Small intestine (tissue), 7 donors: ENCODE data around the gene BRD3. TPM values are rescaled to one million over a fixed set of nuclear protein-coding genes. Genes with fewer than 3 reads are reported as not detected.
"Not testable (repeated sequence)": the region's sequence is repeated elsewhere in the genome, so short reads cannot be mapped to it uniquely, and the experiment has no call there.

Experiments used
- DNase-seq, 2 donors: peaks; one replicate each; pipeline versions ENCODE4 v3.0.0 to v3.0.0-alpha.2; 2013
- FAIRE-seq: peaks from 2 replicates; lab custom pipeline; 2012; peaks lifted over from hg19 to GRCh38; lab: Jason Lieb, UNC
- H3K27ac ChIP-seq, 3 donors: one replicate each; pipeline ENCODE4 v1.5.1; 2013; ENCODE audit warnings: low read length in 2 of 3, mild to moderate bottlenecking in 2 of 3, control low read depth in 1 of 3, inconsistent platforms in 1 of 3, low read depth in 1 of 3, moderate library complexity in 1 of 3
- H3K27me3 ChIP-seq, 3 donors: one replicate each; pipeline ENCODE4 v1.6.1; 2013; ENCODE audit warnings: low read length in 3 of 3, inconsistent platforms in 1 of 3; ENCODE audit not compliant: control insufficient read depth in 3 of 3, insufficient read depth in 3 of 3
- H3K36me3 ChIP-seq, 3 donors: one replicate each; pipeline ENCODE4 v1.6.1; 2013; ENCODE audit warnings: low read length in 3 of 3, inconsistent platforms in 1 of 3, low read depth in 1 of 3, mild to moderate bottlenecking in 1 of 3, moderate library complexity in 1 of 3; ENCODE audit not compliant: control insufficient read depth in 3 of 3, insufficient read depth in 2 of 3
- H3K4me1 ChIP-seq, 3 donors: one replicate each; pipeline ENCODE4 v1.6.1; 2013; ENCODE audit warnings: low read length in 2 of 3, inconsistent platforms in 1 of 3, low read depth in 1 of 3, mild to moderate bottlenecking in 1 of 3, moderate library complexity in 1 of 3; ENCODE audit not compliant: control insufficient read depth in 3 of 3, insufficient read depth in 2 of 3
- H3K4me3 ChIP-seq, 3 donors: one replicate each; pipeline ENCODE4 v1.5.1; 2013; ENCODE audit warnings: low read length in 3 of 3, control low read depth in 1 of 3, inconsistent platforms in 1 of 3, low read depth in 1 of 3, mild to moderate bottlenecking in 1 of 3, moderate library complexity in 1 of 3
- H3K9me3 ChIP-seq, 2 donors: one replicate each; pipeline ENCODE4 v1.6.1; 2013; ENCODE audit warnings: low read depth in 1 of 2, low read length in 1 of 2; ENCODE audit not compliant: control insufficient read depth in 2 of 2, insufficient read depth in 1 of 2
- WGBS, 3 donors: extraction: QIAGEN DNeasy Blood & Tissue Kit; methylation state at CpG; one replicate each; pipeline ENCODE4 v1.1.7; 2013; 5-methylcytosine and 5-hydroxymethylcytosine counted together
- polyA plus RNA-seq, 4 donors: library from polyadenylated mRNA; stranded (reverse) in 3 of 4; unstranded in 1 of 4; fragments of 200-250 nt in 3 of 4; fragments of 120-200 nt in 1 of 4; gene quantifications; one replicate each; pipeline versions ENCODE4 v1.2.1 to v1.2.3, GENCODE V29; 2013
- donor health status: healthy with polysubstance abuse.
- donor health status: control.
- donor health status: control.
- donor health status: Bipolar disorder and iron deficiency.
- donor health status: healthy.

BRD3 gene
- polyA plus RNA-seq, 4 donors = 4.3 to 23.9 (median 8.5) TPM

- no peak overlapping the region for H3K27ac ChIP-seq
Measured at GRCh38 chr9:134089972-134090371, 22.1 kb upstream of the BRD3 start.

GRCh38 chr9:134088063-134088725 is 20.4 kb upstream of the BRD3 start:
- DNase-seq = no peak
- no peaks in the 10 kb centered on the region for H3K36me3 ChIP-seq
- H3K9me3 ChIP-seq = peaks cover 0 to 8% of the 10 kb centered on the region in 2 donors
- no peak overlapping the region for H3K27ac ChIP-seq
- peaks cover 0 to 1% (median 0%) of the 10 kb centered on the region in 3 donors for H3K27me3 ChIP-seq
- 67 to 84% (median 73%) methylated on average over 14 of the region's 14 CpGs for WGBS, 3 donors
- no peaks in the 10 kb centered on the region for H3K4me1 ChIP-seq
- H3K4me3 ChIP-seq = no peak overlapping the region
- FAIRE-seq = no peak

More at GRCh38 chr9:134089972-134090371, 22.1 kb upstream of the BRD3 start:
- peaks cover 0 to 8% of the 10 kb centered on the region in 2 donors for H3K9me3 ChIP-seq
- no peak for FAIRE-seq
- H3K4me3 ChIP-seq = no peak overlapping the region
- no peaks in the 10 kb centered on the region for H3K27me3 ChIP-seq
- no peaks in the 10 kb centered on the region for H3K36me3 ChIP-seq
- H3K4me1 ChIP-seq = no peaks in the 10 kb centered on the region
- 67 to 78% (median 68%) methylated on average over 4 of the region's 4 CpGs for WGBS, 3 donors
- DNase-seq = no peak

- H3K36me3 ChIP-seq = no peaks in the 10 kb centered on the region
- DNase-seq = no peak
- H3K4me3 ChIP-seq = no peak overlapping the region
- peaks cover 0 to 1% (median 0%) of the 10 kb centered on the region in 3 donors for H3K27me3 ChIP-seq
- H3K27ac ChIP-seq = no peak overlapping the region
- H3K4me1 ChIP-seq = no peaks in the 10 kb centered on the region
- WGBS, 3 donors = 92 to 97% (median 96%) methylated on average over 2 of the region's 2 CpGs
- no peak for FAIRE-seq
- peaks cover 0 to 8% of the 10 kb centered on the region in 2 donors for H3K9me3 ChIP-seq
Measured at GRCh38 chr9:134085674-134086073, 17.8 kb upstream of the BRD3 start.

- no peaks in the 10 kb centered on the region for H3K36me3 ChIP-seq
- no peak overlapping the region for H3K4me3 ChIP-seq
- H3K9me3 ChIP-seq = peaks cover 0 to 12% of the 10 kb centered on the region in 2 donors
- 79 to 81% (median 80%) methylated on average over 2 of the region's 2 CpGs for WGBS, 3 donors
- H3K27ac ChIP-seq = no peak overlapping the region
- H3K27me3 ChIP-seq = peaks cover 0 to 1% (median 0%) of the 10 kb centered on the region in 3 donors
- DNase-seq (no peak), FAIRE-seq (no peak)
- H3K4me1 ChIP-seq = no peaks in the 10 kb centered on the region
Measured at GRCh38 chr9:134083451-134083850, 15.6 kb upstream of the BRD3 start.

GRCh38 chr9:134076644-134077043 is 8.8 kb upstream of the BRD3 start:
- Histone ChIP-seq H3K36me3 (no peaks in the 10 kb centered on the region), H3K27me3 (peaks cover 0 to 2% (median 0%) of the 10 kb centered on the region in 3 donors), H3K9me3 (peaks cover 0 to 15% of the 10 kb centered on the region in 2 donors), H3K4me3 (no peak overlapping the region), H3K4me1 (no peaks in the 10 kb centered on the region), H3K27ac (no peak overlapping the region)
- WGBS, 3 donors = 0 to 39% (median 32%) methylated on average over 1 of the region's 1 CpG
- FAIRE-seq (no peak), DNase-seq (no peak)

- DNase-seq, FAIRE-seq, H3K4me1 ChIP-seq, H3K27ac ChIP-seq, H3K36me3 ChIP-seq, H3K4me3 ChIP-seq, H3K27me3 ChIP-seq: not testable (repeated sequence)
- WGBS, 3 donors = 86 to 90% (median 90%) methylated on average over 28 to 31 of the region's 31 CpGs
- peaks cover 0 to 15% of the 10 kb centered on the region in 2 donors for H3K9me3 ChIP-seq
Measured at GRCh38 chr9:134075689-134076088, 7.9 kb upstream of the BRD3 start.

- peaks cover 0 to 8% (median 4%) of the 10 kb centered on the region in 3 donors for H3K4me1 ChIP-seq
- H3K27ac ChIP-seq = no peak overlapping the region
- H3K27me3 ChIP-seq = peaks cover 0 to 20% (median 0%) of the 10 kb centered on the region in 3 donors
- no peak overlapping the region for H3K4me3 ChIP-seq
- no peaks in the 10 kb centered on the region for H3K36me3 ChIP-seq
- 71 to 75% (median 73%) methylated on average over 6 of the region's 6 CpGs for WGBS, 3 donors
- H3K9me3 ChIP-seq = peaks cover 0 to 12% of the 10 kb centered on the region in 2 donors
- DNase-seq (no peak), FAIRE-seq (no peak)
Measured at GRCh38 chr9:134073500-134073899, 5.7 kb upstream of the BRD3 start.

- not testable (repeated sequence) for FAIRE-seq, H3K4me1 ChIP-seq, H3K4me3 ChIP-seq, H3K27ac ChIP-seq, H3K36me3 ChIP-seq, DNase-seq
- Histone ChIP-seq H3K9me3 (peaks cover 0 to 12% of the 10 kb centered on the region in 2 donors), H3K27me3 (peaks cover 0 to 20% (median 0%) of the 10 kb centered on the region in 3 donors)
- 85 to 89% (median 88%) methylated on average over 7 of the region's 7 CpGs for whole genome bisulfite sequencing, 3 donors
Measured at GRCh38 chr9:134072683-134073082, 4.9 kb upstream of the BRD3 start.
